ENCODE data around the gene TUBB4A. TPM values are rescaled to one million over a fixed set of nuclear protein-coding genes. Genes with fewer than 3 reads are reported as not detected.

The TUBB4A gene
- total RNA-seq, 2 donors from 2014 or later, result 2.6 to 2.7 TPM

GRCh38 chr19:6475321-6476108 lies 26.6 kb downstream of the TUBB4A start:
- H3K4me3 Mint-ChIP-seq, result no peak overlapping the region
- H3K27ac Mint-ChIP-seq, result no peak overlapping the region
- H3K9me3 Mint-ChIP-seq, result no peaks in the 10 kb centered on the region
- H3K36me3 Mint-ChIP-seq (ENCODE audit: low read depth), result peaks cover 45% of the 10 kb centered on the region
- ATAC-seq (replicated peaks), result no peak
- H3K27me3 Mint-ChIP-seq, result no peaks in the 10 kb centered on the region
- H3K4me1 Mint-ChIP-seq, result peaks cover 8% of the 10 kb centered on the region

GRCh38 chr19:6473647-6474046 lies 28.5 kb downstream of the TUBB4A start:
- H3K4me1 Mint-ChIP-seq, result no peaks in the 10 kb centered on the region
- H3K4me3 Mint-ChIP-seq, result no peak overlapping the region
- no peak for ATAC-seq (replicated peaks)
- peaks cover 62% of the 10 kb centered on the region for H3K36me3 Mint-ChIP-seq (ENCODE audit: low read depth)
- H3K27me3 Mint-ChIP-seq, result no peaks in the 10 kb centered on the region
- H3K9me3 Mint-ChIP-seq, result no peaks in the 10 kb centered on the region
- H3K27ac Mint-ChIP-seq, result no peak overlapping the region

GRCh38 chr19:6472713-6473112 lies 29.4 kb downstream of the TUBB4A start:
- H3K4me3 Mint-ChIP-seq, result no peak overlapping the region
- H3K9me3 Mint-ChIP-seq, result no peaks in the 10 kb centered on the region
- H3K27ac Mint-ChIP-seq, result no peak overlapping the region
- no peak for ATAC-seq (replicated peaks)
- no peaks in the 10 kb centered on the region for H3K27me3 Mint-ChIP-seq
- peaks cover 71% of the 10 kb centered on the region for H3K36me3 Mint-ChIP-seq (ENCODE audit: low read depth)
- no peaks in the 10 kb centered on the region for H3K4me1 Mint-ChIP-seq

- Mint-ChIP-seq H3K4me3 (no peak overlapping the region), H3K27ac (no peak overlapping the region), H3K9me3 (no peaks in the 10 kb centered on the region), H3K36me3 (ENCODE audit: low read depth) (peaks cover 67% of the 10 kb centered on the region), H3K4me1 (no peaks in the 10 kb centered on the region), H3K27me3 (no peaks in the 10 kb centered on the region)
- no peak for ATAC-seq (replicated peaks)
Measured at GRCh38 chr19:6471076-6471475, 31.0 kb downstream of the TUBB4A start.

- Mint-ChIP-seq H3K9me3 (no peaks in the 10 kb centered on the region), H3K4me1 (no peaks in the 10 kb centered on the region), H3K27me3 (no peaks in the 10 kb centered on the region), H3K27ac (no peak overlapping the region), H3K36me3 (ENCODE audit: low read depth) (peaks cover 63% of the 10 kb centered on the region), H3K4me3 (no peak overlapping the region)
- no peak for ATAC-seq (replicated peaks)
Measured at GRCh38 chr19:6470173-6470572, 31.9 kb downstream of the TUBB4A start.

- H3K36me3 Mint-ChIP-seq (ENCODE audit: low read depth), result peaks cover 43% of the 10 kb centered on the region
- H3K27me3 Mint-ChIP-seq, result no peaks in the 10 kb centered on the region
- H3K9me3 Mint-ChIP-seq, result no peaks in the 10 kb centered on the region
- no peak overlapping the region for H3K4me3 Mint-ChIP-seq
- no peak overlapping the region for H3K27ac Mint-ChIP-seq
- no peaks in the 10 kb centered on the region for H3K4me1 Mint-ChIP-seq
- ATAC-seq (replicated peaks), result no peak
Measured at GRCh38 chr19:6467384-6467783, 34.7 kb downstream of the TUBB4A start.

- Mint-ChIP-seq H3K4me3 (no peak overlapping the region), H3K27ac (no peak overlapping the region), H3K4me1 (no peaks in the 10 kb centered on the region), H3K9me3 (no peaks in the 10 kb centered on the region), H3K27me3 (no peaks in the 10 kb centered on the region), H3K36me3 (ENCODE audit: low read depth) (peaks cover 41% of the 10 kb centered on the region)
- no peak for ATAC-seq (replicated peaks)
Measured at GRCh38 chr19:6466526-6467248, 35.4 kb downstream of the TUBB4A start.

- no peak overlapping the region for H3K4me3 Mint-ChIP-seq
- ATAC-seq (replicated peaks), result no peak
- no peaks in the 10 kb centered on the region for H3K9me3 Mint-ChIP-seq
- no peaks in the 10 kb centered on the region for H3K27me3 Mint-ChIP-seq
- peaks cover 1% of the 10 kb centered on the region for H3K4me1 Mint-ChIP-seq
- peaks cover 34% of the 10 kb centered on the region for H3K36me3 Mint-ChIP-seq (ENCODE audit: low read depth)
- H3K27ac Mint-ChIP-seq, result no peak overlapping the region
Measured at GRCh38 chr19:6465663-6466062, 36.4 kb downstream of the TUBB4A start.

GRCh38 chr19:6465006-6465405 lies 37.1 kb downstream of the TUBB4A start:
- Mint-ChIP-seq H3K4me1 (peaks cover 8% of the 10 kb centered on the region), H3K9me3 (no peaks in the 10 kb centered on the region), H3K27ac (no peak overlapping the region), H3K36me3 (ENCODE audit: low read depth) (peaks cover 27% of the 10 kb centered on the region), H3K27me3 (no peaks in the 10 kb centered on the region), H3K4me3 (no peak overlapping the region)
- ATAC-seq (replicated peaks), result no peak

GRCh38 chr19:6464070-6464873 lies 37.8 kb downstream of the TUBB4A start, which contains the start of gene CRB3:
CRB3 (plus strand) TSS chr19:6464271; CDS start chr19:6464702, 431 bp downstream.
- Mint-ChIP-seq H3K4me3 (peak within 1 kb of the TSS; percentile 52), H3K9me3 (no peaks in the 10 kb centered on the region)

GRCh38 chr19:6460099-6460884 lies 41.8 kb downstream of the TUBB4A start:
- H3K36me3 Mint-ChIP-seq (ENCODE audit: low read depth), result no peaks in the 10 kb centered on the region
- peak; percentile 88 for ATAC-seq (replicated peaks)
- H3K4me1 Mint-ChIP-seq, result peaks cover 16% of the 10 kb centered on the region
- H3K9me3 Mint-ChIP-seq, result no peaks in the 10 kb centered on the region
- peak overlapping the region; percentile 84 for H3K27ac Mint-ChIP-seq
- peak overlapping the region; percentile 84 for H3K4me3 Mint-ChIP-seq
- H3K27me3 Mint-ChIP-seq, result peaks cover 2% of the 10 kb centered on the region

More at GRCh38 chr19:6464070-6464873, 37.8 kb downstream of the TUBB4A start, which contains the start of gene CRB3:
- peaks cover 20% of the 10 kb centered on the region for H3K36me3 Mint-ChIP-seq (ENCODE audit: low read depth)
- H3K27me3 Mint-ChIP-seq, result no peaks in the 10 kb centered on the region
- H3K4me1 Mint-ChIP-seq, result peaks cover 10% of the 10 kb centered on the region
- no peak within 1 kb of the TSS for H3K27ac Mint-ChIP-seq
- no peak for ATAC-seq (replicated peaks)

- no peaks in the 10 kb centered on the region for H3K36me3 Mint-ChIP-seq (ENCODE audit: low read depth)
- H3K27me3 Mint-ChIP-seq, result peaks cover 2% of the 10 kb centered on the region
- no peak for ATAC-seq (replicated peaks)
- peaks cover 16% of the 10 kb centered on the region for H3K4me1 Mint-ChIP-seq
- no peaks in the 10 kb centered on the region for H3K9me3 Mint-ChIP-seq
- H3K27ac Mint-ChIP-seq, result peak within 1 kb of the TSS; percentile 84
- peak within 1 kb of the TSS; percentile 84 for H3K4me3 Mint-ChIP-seq
Measured at GRCh38 chr19:6459262-6460098, 42.6 kb downstream of the TUBB4A start, which contains the start of gene SLC25A23. SLC25A23 (minus strand) TSS chr19:6459792; CDS start chr19:6459628, 164 bp downstream.

- ATAC-seq (replicated peaks), result no peak
- Mint-ChIP-seq H3K4me3 (peak overlapping the region; percentile 83), H3K27ac (peak overlapping the region; percentile 56), H3K36me3 (ENCODE audit: low read depth) (no peaks in the 10 kb centered on the region), H3K27me3 (peaks cover 2% of the 10 kb centered on the region), H3K9me3 (no peaks in the 10 kb centered on the region), H3K4me1 (peaks cover 16% of the 10 kb centered on the region)
Measured at GRCh38 chr19:6458695-6459261, 43.3 kb downstream of the TUBB4A start.
